ENCODE data around the gene DNAI4. TPM values are rescaled to one million over a fixed set of nuclear protein-coding genes. Genes with fewer than 3 reads are reported as not detected.

DNAI4 gene
- total and polyA plus RNA-seq, 9 of the 15 experiments (the other 6 are each of a cell fraction or from before 2014, with no cell fraction given): 0.57 to 4.8 (median 2.6) TPM; not detected in 1

GRCh38 chr1:66916320-66916719, 8.3 kb downstream of the DNAI4 start (continued):
- TF ChIP-seq NUFIP1 (IDR thresholded peaks at IDR 0.05; ENCODE audit: partially characterized antibody) (no peak), LCOR (CRISPR knock-in tag; IDR thresholded peaks at IDR 0.05) (peak; percentile 67; the same call in 1 of the 2 replicates), GTF2E2 (tag; IDR thresholded peaks at IDR 0.05) (no peak), MCM7 (IDR thresholded peaks at IDR 0.05) (no peak; a peak in 1 of 4 replicates), ZNF785 (CRISPR knock-in tag; IDR thresholded peaks at IDR 0.05) (no peak), THRAP3 (IDR thresholded peaks at IDR 0.05; ENCODE audit: borderline replicate concordance) (no peak), FOSL1 (tag; conservative IDR thresholded peaks at IDR 0.05) (peak; percentile 72), ZEB2 (IDR thresholded peaks at IDR 0.05) (0 out of 2 replicates have a peak, but pooled peaks have one; percentile 43), ZFPM2 (CRISPR knock-in tag; IDR thresholded peaks at IDR 0.05) (no peak), ZFP30 (CRISPR knock-in tag; IDR thresholded peaks at IDR 0.05; ENCODE audit: borderline replicate concordance) (no peak), CSDE1 (IDR thresholded peaks at IDR 0.05) (no peak), ZC3H8 (IDR thresholded peaks at IDR 0.05) (no peak), MITF (IDR thresholded peaks at IDR 0.05) (peak; percentile 97), DDX20 (tag; IDR thresholded peaks at IDR 0.05; ENCODE audit: low read depth) (no peak; the same call in 1 of the 2 replicates), SREBF1 (IDR thresholded peaks at IDR 0.05; ENCODE audit: borderline replicate concordance, low read depth, low read length) (no peak), CREBBP (IDR thresholded peaks at IDR 0.05; ENCODE audit: low read depth, low read length) (no peak), HDAC3 (IDR thresholded peaks at IDR 0.05; ENCODE audit: borderline replicate concordance, partially characterized antibody) (peak; percentile 87), NR2F6 (CRISPR knock-in tag; IDR thresholded peaks at IDR 0.05) (no peak), ZNF384 (IDR thresholded peaks at IDR 0.05; ENCODE audit: low read depth, low read length) (no peak)
